ENCODE results near the gene RGPD5.
"Not testable (repeated sequence)": the region's sequence is repeated elsewhere in the genome, so short reads cannot be mapped to it uniquely, and the experiment has no call there.

Gene RGPD5

GRCh38 chr2:109894141-109894540 lies 100.0 kb downstream of the RGPD5 start:
- DNase-seq, result not testable (repeated sequence)

GRCh38 chr2:109895090-109895869 lies 101.2 kb downstream of the RGPD5 start:
- DNase-seq, result not testable (repeated sequence)

- not testable (repeated sequence) for DNase-seq
Measured at GRCh38 chr2:109896212-109896611, 102.1 kb downstream of the RGPD5 start.

GRCh38 chr2:109897769-109898461 lies 103.8 kb downstream of the RGPD5 start:
- not testable (repeated sequence) for DNase-seq

GRCh38 chr2:109898462-109899336 lies 104.6 kb downstream of the RGPD5 start, which contains the start of gene LIMS3:
LIMS3 (plus strand) TSS chr2:109898688; CDS start chr2:109898729, 41 bp downstream.
- not testable (repeated sequence) for DNase-seq

GRCh38 chr2:109905796-109906195 lies 111.7 kb downstream of the RGPD5 start:
- not testable (repeated sequence) for DNase-seq

Measured in activated CD8-positive, alpha-beta memory T cell treated with anti-CD3 and anti-CD28 coated beads, Interleukin-2, amount 50 U/mL, for 48 hours (primary cell).